Erythroblast (primary cell): ENCODE measurements around the gene TOP2B.

Experiments
- GATA1 ChIP-seq: IDR thresholded peaks from 2 replicates; pipeline ENCODE4 v1.6.1; 2011; ENCODE audit warnings: low read depth, mild to moderate bottlenecking, control low read depth, low read length, moderate library complexity
- POLR2A ChIP-seq: IDR thresholded peaks from 2 replicates; pipeline ENCODE4 v1.6.1; 2011; ENCODE audit warnings: mild to moderate bottlenecking, low read length

DNA sequence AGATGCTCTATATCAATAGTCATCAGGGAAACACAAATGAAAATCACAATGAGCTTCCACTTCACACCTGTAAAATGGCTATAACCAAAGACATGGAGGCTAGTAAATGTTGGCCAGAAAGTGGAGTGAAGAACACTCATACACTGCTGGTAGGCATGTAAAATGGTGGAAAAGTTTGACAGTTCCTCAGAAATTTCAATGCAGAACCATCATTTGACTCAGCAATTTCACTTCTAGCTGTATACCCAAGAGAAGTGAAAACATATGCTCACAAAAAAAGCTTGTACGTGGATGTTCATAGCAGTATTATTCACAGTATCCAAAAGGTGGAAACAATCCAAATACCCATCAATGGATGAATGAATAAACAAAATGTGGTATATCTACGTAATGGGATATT is 19.2 kb upstream of the TOP2B start:
- TF ChIP-seq POLR2A: no peak
- TF ChIP-seq GATA1: no peak
